22Rv1 (cell line): Measurements from ENCODE around the gene B4GALNT1.

ENCODE experiments used
- ZFX ChIP-seq: fragments of 450-650 bp; IDR thresholded peaks from 2 replicates; pipeline ENCODE4 v1.6.1; 2017; ENCODE audit warnings: antibody characterized with exemption, borderline replicate concordance
- TF ChIP-seq, protein P1 (sequence below): fragments of 450-650 bp; IDR thresholded peaks from 2 replicates; pipeline ENCODE4 v1.5.1; 2017; ENCODE audit warnings: mild to moderate bottlenecking

DNA sequence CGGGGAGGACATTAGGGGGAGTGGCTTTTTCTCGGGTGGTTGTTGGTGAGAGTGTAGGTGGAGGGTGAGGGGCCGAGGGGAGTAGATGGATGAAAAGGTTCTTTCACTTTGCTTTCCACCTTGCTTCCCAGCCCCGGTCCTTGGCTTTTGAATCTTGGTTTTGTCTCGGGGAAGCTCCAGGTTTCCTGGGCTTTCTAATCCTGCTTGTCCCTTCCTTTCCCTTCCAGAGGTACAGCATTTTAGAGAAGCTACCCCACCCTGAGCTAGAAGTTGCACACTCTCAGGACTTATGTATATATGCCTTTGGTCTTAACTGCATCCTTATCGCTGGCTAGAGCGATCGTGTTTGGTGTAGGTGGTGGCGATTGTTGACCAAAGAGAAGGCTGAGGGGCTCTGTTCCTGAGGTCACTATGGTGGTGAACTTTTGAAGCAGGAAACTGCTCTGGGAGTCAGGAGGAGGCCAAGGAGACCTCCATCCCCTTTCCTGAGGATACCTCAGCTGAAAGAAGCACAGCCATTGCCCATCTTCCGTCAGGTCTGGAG is 41.1 kb downstream of the B4GALNT1 start:
- TF ChIP-seq, protein P1, sequence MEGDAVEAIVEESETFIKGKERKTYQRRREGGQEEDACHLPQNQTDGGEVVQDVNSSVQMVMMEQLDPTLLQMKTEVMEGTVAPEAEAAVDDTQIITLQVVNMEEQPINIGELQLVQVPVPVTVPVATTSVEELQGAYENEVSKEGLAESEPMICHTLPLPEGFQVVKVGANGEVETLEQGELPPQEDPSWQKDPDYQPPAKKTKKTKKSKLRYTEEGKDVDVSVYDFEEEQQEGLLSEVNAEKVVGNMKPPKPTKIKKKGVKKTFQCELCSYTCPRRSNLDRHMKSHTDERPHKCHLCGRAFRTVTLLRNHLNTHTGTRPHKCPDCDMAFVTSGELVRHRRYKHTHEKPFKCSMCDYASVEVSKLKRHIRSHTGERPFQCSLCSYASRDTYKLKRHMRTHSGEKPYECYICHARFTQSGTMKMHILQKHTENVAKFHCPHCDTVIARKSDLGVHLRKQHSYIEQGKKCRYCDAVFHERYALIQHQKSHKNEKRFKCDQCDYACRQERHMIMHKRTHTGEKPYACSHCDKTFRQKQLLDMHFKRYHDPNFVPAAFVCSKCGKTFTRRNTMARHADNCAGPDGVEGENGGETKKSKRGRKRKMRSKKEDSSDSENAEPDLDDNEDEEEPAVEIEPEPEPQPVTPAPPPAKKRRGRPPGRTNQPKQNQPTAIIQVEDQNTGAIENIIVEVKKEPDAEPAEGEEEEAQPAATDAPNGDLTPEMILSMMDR, result no peak
- TF ChIP-seq ZFX, result no peak
